ENCODE measurements around the gene CMYA5. TPM values are rescaled to one million over a fixed set of nuclear protein-coding genes. Genes with fewer than 3 reads are reported as not detected.
A peak's percentile ranks its signal among the peaks of the same experiment; 100 is the strongest.

CMYA5 gene
- total RNA-seq, 4 donors from 2014 or later: 3,049 to 3,867 (median 3,338) TPM

- in situ Hi-C loops (cut with MboI; ENCODE audit: low sequenced_read_pairs in 4 of 4): no loop called here
- TF ChIP-seq POLR2A (IDR thresholded peaks at IDR 0.05): no peak
- no peak for TF ChIP-seq CTCF (IDR thresholded peaks at IDR 0.05 in 4 of 5, conservative IDR thresholded peaks at IDR 0.05 in 1 of 5)
Measured at GRCh38 chr5:79736528-79737514, 47.2 kb downstream of the CMYA5 start.

GRCh38 chr5:79738349-79738748 is 48.7 kb downstream of the CMYA5 start:
- H3K27ac ChIP-seq: peak overlapping the region in 3 of 4 donors; percentile 7 to 47 (median 30)
- H3K4me3 ChIP-seq: no peak overlapping the region
- no peaks in the 10 kb centered on the region for H3K9me3 ChIP-seq
- peaks cover 17 to 18% of the 10 kb centered on the region in 2 donors for H3K4me1 ChIP-seq
- in situ Hi-C loops (cut with MboI; ENCODE audit: low sequenced_read_pairs in 4 of 4) (no loop called here), intact Hi-C loops (cut with DNase I; ENCODE audit: low total_unique reads) (no loop called here)
- no peaks in the 10 kb centered on the region for H3K27me3 ChIP-seq
- ATAC-seq (no peak), DNase-seq (no peak)
- peaks cover 0 to 52% of the 10 kb centered on the region in 2 donors for H3K36me3 ChIP-seq
- TF ChIP-seq CTCF (IDR thresholded peaks at IDR 0.05 in 4 of 5, conservative IDR thresholded peaks at IDR 0.05 in 1 of 5) (no peak), POLR2A (IDR thresholded peaks at IDR 0.05) (no peak)

More at GRCh38 chr5:79736528-79737514, 47.2 kb downstream of the CMYA5 start:
- peaks cover 0 to 48% of the 10 kb centered on the region in 2 donors for H3K36me3 ChIP-seq
- peaks cover 17 to 22% of the 10 kb centered on the region in 2 donors for H3K4me1 ChIP-seq
- H3K9me3 ChIP-seq: no peaks in the 10 kb centered on the region
- no peaks in the 10 kb centered on the region for H3K27me3 ChIP-seq
- intact Hi-C loops (cut with DNase I; ENCODE audit: low total_unique reads): no loop called here
- ATAC-seq (no peak), DNase-seq (no peak)
- no peak overlapping the region for H3K4me3 ChIP-seq
- peak overlapping the region; percentile 7 to 41 (median 25) for H3K27ac ChIP-seq

- no peak for TF ChIP-seq CTCF (IDR thresholded peaks at IDR 0.05 in 4 of 5, conservative IDR thresholded peaks at IDR 0.05 in 1 of 5)
- TF ChIP-seq POLR2A (IDR thresholded peaks at IDR 0.05): no peak
- H3K36me3 ChIP-seq: peaks cover 0 to 71% of the 10 kb centered on the region in 2 donors
- peak overlapping the region; percentile 42 to 60 (median 52) for H3K27ac ChIP-seq
- in situ Hi-C loops (cut with MboI; ENCODE audit: low sequenced_read_pairs in 4 of 4): no loop called here
- H3K4me1 ChIP-seq: peaks cover 3 to 5% of the 10 kb centered on the region in 2 donors
- DNase-seq: no peak
- intact Hi-C loops (cut with DNase I; ENCODE audit: low total_unique reads): no loop called here
- ATAC-seq: no peak
- no peaks in the 10 kb centered on the region for H3K9me3 ChIP-seq
- no peak overlapping the region for H3K4me3 ChIP-seq
- no peaks in the 10 kb centered on the region for H3K27me3 ChIP-seq
Measured at GRCh38 chr5:79742549-79743136, 53.0 kb downstream of the CMYA5 start.

GRCh38 chr5:79743846-79744605 is 54.4 kb downstream of the CMYA5 start:
- Histone ChIP-seq H3K4me1 (peaks cover 0 to 5% of the 10 kb centered on the region in 2 donors), H3K36me3 (peaks cover 0 to 78% of the 10 kb centered on the region in 2 donors), H3K27me3 (no peaks in the 10 kb centered on the region), H3K27ac (peak overlapping the region; percentile 5 to 56 (median 33)), H3K9me3 (no peaks in the 10 kb centered on the region), H3K4me3 (no peak overlapping the region)
- intact Hi-C loops (cut with DNase I; ENCODE audit: low total_unique reads): no loop called here
- TF ChIP-seq POLR2A (IDR thresholded peaks at IDR 0.05) (no peak), CTCF (IDR thresholded peaks at IDR 0.05 in 4 of 5, conservative IDR thresholded peaks at IDR 0.05 in 1 of 5) (no peak)
- peak in 1 of 2 donors; percentile 26 for ATAC-seq
- no peak for DNase-seq
- in situ Hi-C loops (cut with MboI; ENCODE audit: low sequenced_read_pairs in 4 of 4): no loop called here
